ENCODE data around the gene WNT7A. TPM values are rescaled to one million over a fixed set of nuclear protein-coding genes. Genes with fewer than 3 reads are reported as not detected.

The WNT7A gene
- total RNA-seq, 1 donor from 2014 or later = 10.3 TPM

- no peak for DNase-seq (ENCODE audit: low read depth)
- H3K4me3 ChIP-seq (ENCODE audit: low read depth, low read length) = no peak overlapping the region
- no peak for TF ChIP-seq CTCF (conservative IDR thresholded peaks at IDR 0.05; ENCODE audit: low read depth, low read length)
These were observed 11.1 kb upstream of the WNT7A start for GRCh38 chr3:13891017-13891392.

- H3K4me3 ChIP-seq (ENCODE audit: low read depth, low read length) = no peak overlapping the region
- no peak for TF ChIP-seq CTCF (conservative IDR thresholded peaks at IDR 0.05; ENCODE audit: low read depth, low read length)
- DNase-seq (ENCODE audit: low read depth) = no peak
These were observed 10.6 kb upstream of the WNT7A start for GRCh38 chr3:13890377-13891016.

GRCh38 chr3:13888576-13888975, 8.7 kb upstream of the WNT7A start:
- H3K4me3 ChIP-seq (ENCODE audit: low read depth, low read length) = no peak overlapping the region
- DNase-seq (ENCODE audit: low read depth) = no peak
- TF ChIP-seq CTCF (conservative IDR thresholded peaks at IDR 0.05; ENCODE audit: low read depth, low read length) = no peak

GRCh38 chr3:13887495-13888300, 7.8 kb upstream of the WNT7A start:
- no peak for TF ChIP-seq CTCF (conservative IDR thresholded peaks at IDR 0.05; ENCODE audit: low read depth, low read length)
- H3K4me3 ChIP-seq (ENCODE audit: low read depth, low read length) = no peak overlapping the region
- no peak for DNase-seq (ENCODE audit: low read depth)

- TF ChIP-seq CTCF (conservative IDR thresholded peaks at IDR 0.05; ENCODE audit: low read depth, low read length) = no peak
- no peak for DNase-seq (ENCODE audit: low read depth)
- H3K4me3 ChIP-seq (ENCODE audit: low read depth, low read length) = no peak overlapping the region
These were observed 6.8 kb upstream of the WNT7A start for GRCh38 chr3:13886593-13887129.

GRCh38 chr3:13885704-13886010, 5.8 kb upstream of the WNT7A start:
- no peak for DNase-seq (ENCODE audit: low read depth)
- no peak overlapping the region for H3K4me3 ChIP-seq (ENCODE audit: low read depth, low read length)
- no peak for TF ChIP-seq CTCF (conservative IDR thresholded peaks at IDR 0.05; ENCODE audit: low read depth, low read length)

Measured in epithelial cell of proximal tubule (primary cell).